Measurements from ENCODE around the gene TNFRSF9.
"Not testable (repeated sequence)": the region's sequence is repeated elsewhere in the genome, so short reads cannot be mapped to it uniquely, and the experiment has no call there.

The TNFRSF9 gene

GRCh38 chr1:7970246-7970645 is 29.6 kb upstream of the TNFRSF9 start:
- Histone ChIP-seq H3K9ac (no peak overlapping the region), H2AFZ (ENCODE audit: low read depth) (no peak overlapping the region), H3K36me3 (ENCODE audit: insufficient read depth) (peaks cover 23% of the 10 kb centered on the region; the same call in 1 of the 2 replicates), H4K20me1 (ENCODE audit: insufficient read depth) (no peaks in the 10 kb centered on the region), H3K27ac (no peak overlapping the region), H3K4me3 (IDR thresholded peaks at IDR 0.05; ENCODE audit: insufficient read depth, low read depth, low read length) (no peak overlapping the region), H3K27me3 (ENCODE audit: insufficient read depth, low read depth) (no peaks in the 10 kb centered on the region), H3K79me2 (ENCODE audit: insufficient read depth, low read depth) (peaks cover 23% of the 10 kb centered on the region; the same call in 1 of the 2 replicates), H3K4me1 (ENCODE audit: low read depth, poor library complexity, severe bottlenecking) (peaks cover 6% of the 10 kb centered on the region), H3K4me2 (no peak overlapping the region)
- TF ChIP-seq CTCF (conservative IDR thresholded peaks at IDR 0.05; ENCODE audit: low read depth, low read length), result no peak

- Histone ChIP-seq H2AFZ (ENCODE audit: low read depth) (no peak overlapping the region), H3K79me2 (ENCODE audit: insufficient read depth, low read depth) (peaks cover 43% of the 10 kb centered on the region), H3K4me2 (no peak overlapping the region), H3K36me3 (ENCODE audit: insufficient read depth) (peaks cover 28% of the 10 kb centered on the region; the same call in 1 of the 2 replicates), H3K9ac (no peak overlapping the region), H4K20me1 (ENCODE audit: insufficient read depth) (no peaks in the 10 kb centered on the region), H3K4me3 (IDR thresholded peaks at IDR 0.05; ENCODE audit: insufficient read depth, low read depth, low read length) (no peak overlapping the region), H3K4me1 (ENCODE audit: low read depth, poor library complexity, severe bottlenecking) (peaks cover 19% of the 10 kb centered on the region), H3K27ac (no peak overlapping the region), H3K27me3 (ENCODE audit: insufficient read depth, low read depth) (no peaks in the 10 kb centered on the region)
- TF ChIP-seq CTCF (conservative IDR thresholded peaks at IDR 0.05; ENCODE audit: low read depth, low read length), result no peak
Measured at GRCh38 chr1:7967651-7968050, 27.0 kb upstream of the TNFRSF9 start.

GRCh38 chr1:7967196-7967595 is 26.6 kb upstream of the TNFRSF9 start:
- Histone ChIP-seq H2AFZ (ENCODE audit: low read depth) (no peak overlapping the region), H3K4me2 (no peak overlapping the region), H3K4me1 (ENCODE audit: low read depth, poor library complexity, severe bottlenecking) (peaks cover 23% of the 10 kb centered on the region), H3K27ac (no peak overlapping the region), H3K79me2 (ENCODE audit: insufficient read depth, low read depth) (peaks cover 48% of the 10 kb centered on the region), H3K4me3 (IDR thresholded peaks at IDR 0.05; ENCODE audit: insufficient read depth, low read depth, low read length) (no peak overlapping the region), H3K9ac (no peak overlapping the region), H3K36me3 (ENCODE audit: insufficient read depth) (peaks cover 28% of the 10 kb centered on the region; the same call in 1 of the 2 replicates), H3K27me3 (ENCODE audit: insufficient read depth, low read depth) (no peaks in the 10 kb centered on the region), H4K20me1 (ENCODE audit: insufficient read depth) (no peaks in the 10 kb centered on the region)
- no peak for TF ChIP-seq CTCF (conservative IDR thresholded peaks at IDR 0.05; ENCODE audit: low read depth, low read length)

GRCh38 chr1:7964476-7964875 is 23.8 kb upstream of the TNFRSF9 start:
- Histone ChIP-seq H3K36me3 (ENCODE audit: insufficient read depth) (peaks cover 18% of the 10 kb centered on the region; the same call in 1 of the 2 replicates), H3K79me2 (ENCODE audit: insufficient read depth, low read depth) (peaks cover 52% of the 10 kb centered on the region), H3K27me3 (ENCODE audit: insufficient read depth, low read depth) (no peaks in the 10 kb centered on the region), H3K4me2 (no peak overlapping the region), H2AFZ (ENCODE audit: low read depth) (no peak overlapping the region), H4K20me1 (ENCODE audit: insufficient read depth) (no peaks in the 10 kb centered on the region), H3K4me1 (ENCODE audit: low read depth, poor library complexity, severe bottlenecking) (peaks cover 30% of the 10 kb centered on the region), H3K27ac (no peak overlapping the region), H3K9ac (no peak overlapping the region), H3K4me3 (IDR thresholded peaks at IDR 0.05; ENCODE audit: insufficient read depth, low read depth, low read length) (no peak overlapping the region)
- TF ChIP-seq CTCF (conservative IDR thresholded peaks at IDR 0.05; ENCODE audit: low read depth, low read length), result no peak

- Histone ChIP-seq H3K79me2 (ENCODE audit: insufficient read depth, low read depth) (peaks cover 52% of the 10 kb centered on the region), H3K36me3 (ENCODE audit: insufficient read depth) (peaks cover 15% of the 10 kb centered on the region; the same call in 1 of the 2 replicates), H3K4me1 (ENCODE audit: low read depth, poor library complexity, severe bottlenecking) (peaks cover 30% of the 10 kb centered on the region)
- not testable (repeated sequence) for H3K9ac ChIP-seq; H3K27me3 ChIP-seq (ENCODE audit: insufficient read depth, low read depth); H3K4me3 ChIP-seq (IDR thresholded peaks at IDR 0.05; ENCODE audit: insufficient read depth, low read depth, low read length); H3K27ac ChIP-seq; H2AFZ ChIP-seq (ENCODE audit: low read depth); H3K4me2 ChIP-seq; H4K20me1 ChIP-seq (ENCODE audit: insufficient read depth)
Measured at GRCh38 chr1:7963841-7964240, 23.2 kb upstream of the TNFRSF9 start.

GRCh38 chr1:7963378-7963730 is 22.7 kb upstream of the TNFRSF9 start:
- H3K27me3 ChIP-seq (ENCODE audit: insufficient read depth, low read depth); H4K20me1 ChIP-seq (ENCODE audit: insufficient read depth); H3K9ac ChIP-seq; H2AFZ ChIP-seq (ENCODE audit: low read depth); H3K27ac ChIP-seq; H3K4me3 ChIP-seq (IDR thresholded peaks at IDR 0.05; ENCODE audit: insufficient read depth, low read depth, low read length): not testable (repeated sequence)
- H3K4me2 ChIP-seq, result peak overlapping the region; percentile 87; the same call in 1 of the 2 replicates
- peaks cover 12% of the 10 kb centered on the region; the same call in 1 of the 2 replicates for H3K36me3 ChIP-seq (ENCODE audit: insufficient read depth)
- peaks cover 30% of the 10 kb centered on the region for H3K4me1 ChIP-seq (ENCODE audit: low read depth, poor library complexity, severe bottlenecking)
- peaks cover 52% of the 10 kb centered on the region for H3K79me2 ChIP-seq (ENCODE audit: insufficient read depth, low read depth)

All from KMS-11 (cell line).